Stimulated activated CD8-positive, alpha-beta memory T cell treated with anti-CD3 and anti-CD28 coated beads, Interleukin-7, amount 100 ng/mL, for 4 hours (primary cell): ENCODE results near the gene SEPTIN5.
"Not testable (repeated sequence)": the region's sequence is repeated elsewhere in the genome, so short reads cannot be mapped to it uniquely, and the experiment has no call there.

Source experiments
- DNase-seq, 2 donors: peaks; one replicate each; pipeline ENCODE4 v3.0.0-alpha.2; 2020; ENCODE audit warnings: low read depth in 2 of 2

The SEPTIN5 gene

GRCh38 chr22:19714312-19715187 is at the start of gene SEPTIN5:
Gene SEPTIN5 (plus strand): TSS chr22:19714503. CDS start chr22:19714589, 86 bp downstream.
- DNase-seq, result no peak

- DNase-seq, result no peak
These were observed 49.1 kb upstream of the SEPTIN5 start for GRCh38 chr22:19664951-19665783.

GRCh38 chr22:19665784-19666672 is 48.3 kb upstream of the SEPTIN5 start:
- no peak for DNase-seq

- DNase-seq, result no peak
These were observed 47.4 kb upstream of the SEPTIN5 start for GRCh38 chr22:19666673-19667593.

GRCh38 chr22:19667872-19668740 is 46.2 kb upstream of the SEPTIN5 start:
- DNase-seq, result no peak

GRCh38 chr22:19668748-19669147 is 45.6 kb upstream of the SEPTIN5 start:
- DNase-seq, result no peak

- no peak for DNase-seq
These were observed 44.7 kb upstream of the SEPTIN5 start for GRCh38 chr22:19669570-19669969.

- DNase-seq, result no peak
These were observed 43.0 kb upstream of the SEPTIN5 start for GRCh38 chr22:19671316-19671715.

- DNase-seq, result no peak
These were observed 42.1 kb upstream of the SEPTIN5 start for GRCh38 chr22:19672054-19672776.

- no peak for DNase-seq
These were observed 40.6 kb upstream of the SEPTIN5 start for GRCh38 chr22:19673660-19674059.

- DNase-seq, result no peak
These were observed 40.0 kb upstream of the SEPTIN5 start for GRCh38 chr22:19674129-19674928.

GRCh38 chr22:19674929-19675253 is 39.4 kb upstream of the SEPTIN5 start:
- DNase-seq, result no peak

- DNase-seq, result no peak
These were observed 38.9 kb upstream of the SEPTIN5 start for GRCh38 chr22:19675428-19675827.

GRCh38 chr22:19676437-19676836 is 37.9 kb upstream of the SEPTIN5 start:
- DNase-seq, result not testable (repeated sequence)

GRCh38 chr22:19678949-19679521 is 35.3 kb upstream of the SEPTIN5 start:
- no peak for DNase-seq

GRCh38 chr22:19679522-19680101 is 34.7 kb upstream of the SEPTIN5 start:
- DNase-seq, result peak in 1 of 2 donors; percentile 8

- DNase-seq, result no peak
These were observed 33.9 kb upstream of the SEPTIN5 start for GRCh38 chr22:19680287-19680881.
